ENCODE measurements around the gene DPYSL5. TPM values are rescaled to one million over a fixed set of nuclear protein-coding genes. Genes with fewer than 3 reads are reported as not detected.

The DPYSL5 gene
- not detected in 2 replicates for total RNA-seq

GRCh38 chr2:26847655-26848335 is at the start of gene DPYSL5:
Gene DPYSL5 (plus strand): TSS chr2:26848132. CDS start chr2:26898500, 50,368 bp downstream.

GRCh38 chr2:26970244-26970927 is 122.5 kb downstream of the DPYSL5 start, which contains the start of gene MAPRE3:
Gene MAPRE3 (plus strand): TSS chr2:26970637. CDS start chr2:27022219, 51,582 bp downstream.

Other genes starting within 250 kb of the DPYSL5 start
- gene CIB4, start 206.8 kb upstream of the DPYSL5 start, total RNA-seq: not detected in 2 replicates
- 0.18 and 0.28 TPM in 2 replicates for gene KCNK3, start 155.4 kb upstream of the DPYSL5 start, total RNA-seq
- 30.0 and 30.4 TPM in 2 replicates for gene SLC35F6, start 83.8 kb upstream of the DPYSL5 start, total RNA-seq
- gene CENPA, start 62.1 kb upstream of the DPYSL5 start, total RNA-seq: 1.00 and 1.5 TPM in 2 replicates
- 3.1 and 3.3 TPM in 2 replicates for gene MAPRE3, start 122.5 kb downstream of the DPYSL5 start, total RNA-seq
- gene TMEM214, start 184.8 kb downstream of the DPYSL5 start, total RNA-seq: 31.6 and 33.6 TPM in 2 replicates
- gene AGBL5, start 203.5 kb downstream of the DPYSL5 start, total RNA-seq: 20.9 and 25.4 TPM in 2 replicates
- gene OST4, start 223.5 kb downstream of the DPYSL5 start, total RNA-seq: 670 and 734 TPM in 2 replicates
- 203 and 242 TPM in 2 replicates for gene EMILIN1, start 230.5 kb downstream of the DPYSL5 start, total RNA-seq
- 0.43 and 0.55 TPM in 2 replicates for gene KHK, start 238.6 kb downstream of the DPYSL5 start, total RNA-seq